Lower leg skin (tissue), 3 donors: ENCODE data around the gene CWH43.
"Not testable (repeated sequence)": the region's sequence is repeated elsewhere in the genome, so short reads cannot be mapped to it uniquely, and the experiment has no call there.

ENCODE experiments used
- POLR2A ChIP-seq, 2 donors: fragments of 450-650 bp; IDR thresholded peaks; one replicate each; pipeline ENCODE4 v1.6.1; 2016 to 2017; ENCODE audit warnings: antibody characterized with exemption in 2 of 2, mild to moderate bottlenecking in 1 of 2, moderate library complexity in 1 of 2
- TF ChIP-seq, protein P1 (sequence below), 3 donors: fragments of 450-650 bp; IDR thresholded peaks; one replicate each; pipeline ENCODE4 v1.5.1; 2016; ENCODE audit warnings: antibody characterized with exemption in 3 of 3, mild to moderate bottlenecking in 3 of 3, moderate library complexity in 2 of 3

DNA sequence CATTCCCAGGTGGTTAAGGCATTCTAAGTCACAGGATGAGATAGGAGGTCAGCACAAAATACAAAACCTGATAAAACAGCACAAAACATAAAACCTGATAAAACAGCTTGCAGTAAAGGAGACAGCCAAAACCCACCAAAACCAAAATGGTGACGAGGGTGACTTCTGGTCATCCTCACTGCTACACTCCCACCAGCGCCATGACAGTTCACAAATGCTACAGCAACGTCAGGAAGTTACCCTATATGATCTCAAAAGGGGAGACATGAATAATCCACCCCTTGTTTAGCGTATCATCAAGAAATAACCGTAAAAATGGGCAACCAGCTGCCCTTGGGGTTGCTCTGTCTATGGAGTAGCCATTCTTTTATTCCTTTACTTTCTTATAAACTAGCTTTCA lies 28.7 kb upstream of the CWH43 start:
- TF ChIP-seq, protein P1, sequence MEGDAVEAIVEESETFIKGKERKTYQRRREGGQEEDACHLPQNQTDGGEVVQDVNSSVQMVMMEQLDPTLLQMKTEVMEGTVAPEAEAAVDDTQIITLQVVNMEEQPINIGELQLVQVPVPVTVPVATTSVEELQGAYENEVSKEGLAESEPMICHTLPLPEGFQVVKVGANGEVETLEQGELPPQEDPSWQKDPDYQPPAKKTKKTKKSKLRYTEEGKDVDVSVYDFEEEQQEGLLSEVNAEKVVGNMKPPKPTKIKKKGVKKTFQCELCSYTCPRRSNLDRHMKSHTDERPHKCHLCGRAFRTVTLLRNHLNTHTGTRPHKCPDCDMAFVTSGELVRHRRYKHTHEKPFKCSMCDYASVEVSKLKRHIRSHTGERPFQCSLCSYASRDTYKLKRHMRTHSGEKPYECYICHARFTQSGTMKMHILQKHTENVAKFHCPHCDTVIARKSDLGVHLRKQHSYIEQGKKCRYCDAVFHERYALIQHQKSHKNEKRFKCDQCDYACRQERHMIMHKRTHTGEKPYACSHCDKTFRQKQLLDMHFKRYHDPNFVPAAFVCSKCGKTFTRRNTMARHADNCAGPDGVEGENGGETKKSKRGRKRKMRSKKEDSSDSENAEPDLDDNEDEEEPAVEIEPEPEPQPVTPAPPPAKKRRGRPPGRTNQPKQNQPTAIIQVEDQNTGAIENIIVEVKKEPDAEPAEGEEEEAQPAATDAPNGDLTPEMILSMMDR (IDR thresholded peaks at IDR 0.05), result not testable (repeated sequence)
- TF ChIP-seq POLR2A (IDR thresholded peaks at IDR 0.05), result not testable (repeated sequence)
